NCI-H2081 (cell line): ENCODE measurements around the gene ALMS1.
"Not testable (repeated sequence)": the region's sequence is repeated elsewhere in the genome, so short reads cannot be mapped to it uniquely, and the experiment has no call there.

Source experiments
- DNase-seq, 2 experiments: peaks; one replicate each; lab custom pipeline; 2025; lab: John Stamatoyannopoulos, UW

ALMS1 gene

DNA sequence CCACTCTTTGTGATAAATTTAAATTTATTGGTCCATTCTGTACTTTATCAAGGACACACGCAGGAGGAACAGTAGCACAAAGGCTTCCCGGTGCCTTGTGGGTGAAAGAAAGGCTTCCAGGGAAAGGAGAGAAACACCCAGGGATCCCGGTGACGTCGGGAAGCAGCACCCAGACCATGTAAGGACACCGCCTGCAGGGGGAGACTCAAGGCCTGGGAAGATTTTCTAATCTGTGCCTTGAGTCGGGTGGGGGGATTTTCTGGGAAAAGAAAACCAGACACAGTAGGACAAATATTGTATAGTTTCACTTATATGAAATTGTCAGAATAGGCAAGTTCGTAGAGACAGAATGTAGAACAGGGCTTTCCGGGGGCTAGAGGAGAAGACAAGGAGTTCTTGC is 239.0 kb downstream of the ALMS1 start:
- not testable (repeated sequence) for DNase-seq

GRCh38 chr2:73626237-73626636 is 240.6 kb downstream of the ALMS1 start:
- DNase-seq = not testable (repeated sequence)

DNA sequence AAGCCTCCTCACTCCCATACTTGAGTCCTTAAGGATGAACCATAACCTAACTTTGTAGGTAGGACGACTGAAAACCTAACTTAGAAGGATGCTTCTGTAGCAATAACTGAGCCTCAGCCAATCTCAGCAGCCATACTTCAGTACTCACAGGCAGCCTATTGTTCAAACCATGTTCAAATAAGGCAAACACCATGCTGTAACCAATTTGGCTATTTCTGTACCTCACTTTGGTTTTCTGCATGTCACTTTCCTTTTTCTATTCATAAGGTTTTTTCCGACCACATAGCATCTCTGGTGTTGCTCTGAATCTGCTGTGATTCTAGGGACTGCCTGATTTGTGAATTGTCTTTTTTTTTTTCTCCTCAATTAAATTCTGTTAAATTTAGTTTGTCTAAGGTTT is 242.9 kb downstream of the ALMS1 start:
- DNase-seq = not testable (repeated sequence)

DNA sequence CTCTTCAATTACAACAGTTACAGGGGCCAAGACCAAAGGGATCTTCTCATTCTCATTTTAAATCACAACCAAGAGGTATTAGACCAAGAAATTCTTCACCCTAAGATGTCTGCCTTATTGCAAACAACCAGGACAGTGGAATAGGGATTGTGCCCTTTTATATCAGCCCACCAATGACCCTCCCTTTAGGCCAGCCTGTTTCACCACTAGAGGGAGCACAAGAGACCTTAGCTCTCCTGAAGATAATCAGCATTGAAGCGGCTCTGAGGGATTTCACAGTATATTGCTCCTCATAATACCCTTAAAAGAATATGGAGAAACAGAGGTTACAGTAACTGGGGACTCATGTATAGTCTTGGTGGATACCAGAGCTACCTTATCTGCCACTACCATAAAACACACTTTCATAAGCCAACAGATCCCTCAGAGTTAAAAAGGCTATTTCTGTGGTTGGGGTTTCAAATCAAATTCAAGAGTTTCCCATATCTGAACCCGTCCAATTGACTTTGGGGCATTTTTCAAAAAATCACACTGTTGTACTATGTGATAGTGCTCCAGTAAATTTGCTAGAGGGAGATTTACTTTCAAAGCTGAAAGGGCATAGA is 245.1 kb downstream of the ALMS1 start:
- peak in 1 of 2 experiments; percentile 5 for DNase-seq

- DNase-seq = not testable (repeated sequence)
These were observed 251.3 kb downstream of the ALMS1 start for GRCh38 chr2:73636977-73637376.

- DNase-seq = no peak
These were observed 252.8 kb downstream of the ALMS1 start for GRCh38 chr2:73638429-73638828.

GRCh38 chr2:73640511-73640911 is 254.9 kb downstream of the ALMS1 start:
- no peak for DNase-seq

DNA sequence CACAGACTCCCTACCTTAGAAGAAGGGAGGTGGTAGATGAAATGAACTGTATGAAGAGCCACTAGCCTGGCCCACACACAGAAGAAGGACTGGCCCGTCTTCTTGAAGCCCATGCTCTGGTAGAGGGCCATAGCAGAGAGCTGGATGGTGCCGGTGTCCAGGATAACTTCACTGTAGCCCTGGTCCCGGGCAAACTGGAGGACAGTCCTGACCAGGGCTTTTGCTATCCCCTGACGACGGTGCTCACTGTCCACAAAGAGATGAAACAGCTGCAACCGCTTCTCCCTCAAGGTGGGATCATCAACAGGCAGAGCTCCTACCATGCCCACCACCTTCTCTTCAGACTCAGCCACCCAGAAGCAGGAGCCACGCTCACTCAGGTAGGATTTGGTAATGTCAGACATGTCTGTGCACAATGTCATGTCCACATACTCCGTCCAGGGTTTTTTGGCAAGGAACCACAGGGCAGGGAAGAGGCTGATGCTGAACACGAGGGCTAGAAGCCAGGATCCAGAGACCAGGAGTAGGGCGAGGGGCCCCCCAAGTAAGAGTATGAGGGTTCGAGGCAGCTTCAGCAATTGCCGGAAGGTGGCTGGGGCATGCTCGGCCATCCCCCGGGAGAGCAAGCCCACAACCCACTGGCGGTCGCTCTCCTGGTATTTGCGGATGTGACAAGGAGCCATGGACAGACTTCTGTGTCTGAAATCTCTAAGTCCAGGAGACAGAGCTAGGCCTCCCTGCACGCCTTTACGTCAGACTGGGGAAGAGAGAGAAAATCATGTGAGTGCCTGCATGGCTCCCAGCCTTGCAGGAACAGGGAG is 255.5 kb downstream of the ALMS1 start:
- DNase-seq = no peak

- no peak for DNase-seq
These were observed 256.1 kb downstream of the ALMS1 start for GRCh38 chr2:73641767-73642062.

GRCh38 chr2:73642338-73643018 is 256.8 kb downstream of the ALMS1 start, which contains the start of gene NAT8:
TSS of gene NAT8 (minus strand) at chr2:73642422. CDS start at chr2:73641628, 794 bp downstream.
- no peak for DNase-seq

DNA sequence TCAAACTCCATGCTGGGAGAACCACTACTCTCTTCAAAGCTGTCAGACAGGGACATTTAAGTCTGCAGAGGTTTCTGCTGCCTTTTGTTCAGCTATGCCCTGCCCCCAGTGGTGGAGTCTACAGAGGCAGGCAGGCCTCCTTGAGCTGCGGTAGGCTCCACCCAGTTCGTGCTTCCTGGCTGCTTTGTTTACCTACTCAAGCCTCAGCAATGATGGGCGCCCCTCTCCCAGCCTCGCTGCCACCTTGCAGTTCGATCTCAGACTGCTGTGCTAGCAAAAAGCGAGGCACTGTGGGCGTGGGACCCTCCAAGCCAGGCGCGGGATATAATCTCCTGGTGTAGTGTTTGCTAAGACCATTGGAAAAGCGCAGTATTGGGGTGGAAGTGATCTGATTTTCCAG is 262.1 kb downstream of the ALMS1 start:
- not testable (repeated sequence) for DNase-seq

GRCh38 chr2:73651591-73652230 is 266.1 kb downstream of the ALMS1 start:
- DNase-seq = no peak

DNA sequence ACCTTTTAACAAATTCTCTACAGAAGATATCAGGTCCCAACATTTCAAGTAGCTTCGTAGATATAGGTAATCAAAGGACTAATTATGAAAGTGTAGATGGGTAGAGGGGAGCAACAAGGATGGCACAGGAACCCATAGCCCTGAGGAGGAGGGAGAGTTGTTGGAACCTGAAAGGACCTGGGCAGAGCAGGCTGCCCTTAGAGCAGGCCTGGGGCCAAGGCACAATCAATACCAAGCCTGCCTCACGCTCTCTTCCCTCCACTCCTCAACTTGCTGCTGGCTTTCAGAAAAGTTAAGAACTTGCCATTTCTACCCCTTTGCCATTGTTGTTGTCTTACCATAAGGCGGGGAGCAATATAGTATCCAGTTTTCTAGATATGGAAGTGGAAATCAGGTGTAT is 266.7 kb downstream of the ALMS1 start:
- no peak for DNase-seq

- no peak for DNase-seq
These were observed 268.5 kb downstream of the ALMS1 start for GRCh38 chr2:73654175-73654574.
